Stimulated activated CD4-positive, alpha-beta T cell treated with anti-CD3 and anti-CD28 coated beads, Interleukin-2, amount 100 ng/mL, for 24 hours (primary cell): ENCODE measurements around the gene CFL2.
A peak's percentile ranks its signal among the peaks of the same experiment; 100 is the strongest.
"Not testable (repeated sequence)": the region's sequence is repeated elsewhere in the genome, so short reads cannot be mapped to it uniquely, and the experiment has no call there.

Source experiments
- DNase-seq, 2 donors: peaks; one replicate each; pipeline ENCODE4 v3.0.0-alpha.2; 2020

The CFL2 gene

GRCh38 chr14:34714320-34715126 is at the start of gene CFL2:
CFL2 (minus strand) TSS chr14:34714593; CDS start chr14:34714540, 53 bp downstream.
- DNase-seq = peak; percentile 67 to 75

- no peak for DNase-seq
Observed at GRCh38 chr14:34755215-34755614, 40.8 kb upstream of the CFL2 start.

DNA sequence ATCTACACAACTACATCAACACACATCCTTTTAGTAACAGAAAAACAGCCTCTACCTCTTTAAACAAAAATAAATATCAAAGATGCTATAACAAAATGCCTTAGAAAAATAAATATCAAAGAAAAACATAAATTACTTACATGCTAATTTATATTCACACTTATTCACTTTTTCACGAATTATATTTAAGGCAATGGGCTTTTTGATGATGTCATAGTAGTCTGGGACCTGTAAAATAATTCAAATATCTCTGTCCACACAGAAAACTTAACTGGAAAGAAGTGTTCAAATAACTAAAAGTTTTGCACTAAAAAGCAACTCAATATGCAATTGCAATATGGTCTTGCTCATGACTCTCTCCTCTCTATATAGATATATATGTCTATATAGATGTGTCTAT is 40.3 kb upstream of the CFL2 start:
- no peak for DNase-seq

DNA sequence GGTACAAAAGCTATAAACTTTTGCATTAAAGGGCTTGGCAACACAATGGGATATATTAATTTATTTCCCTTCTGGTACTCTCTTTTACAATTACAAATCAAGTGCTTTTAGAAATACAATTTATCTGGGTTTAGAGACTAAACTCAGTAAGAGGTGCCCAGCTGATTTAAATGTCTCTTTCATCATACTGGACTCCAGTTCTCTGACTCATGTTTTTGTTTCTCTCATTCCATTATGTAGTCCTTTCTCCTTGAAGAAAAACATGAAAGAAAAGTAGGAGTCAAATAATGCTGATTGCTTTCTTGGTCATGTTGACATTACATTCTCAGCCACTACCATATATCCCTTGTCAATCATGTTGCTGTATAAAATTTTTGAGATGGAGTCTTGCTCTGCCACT is 36.3 kb upstream of the CFL2 start:
- no peak for DNase-seq

- DNase-seq = no peak
Observed at GRCh38 chr14:34750233-34750632, 35.8 kb upstream of the CFL2 start.

DNA sequence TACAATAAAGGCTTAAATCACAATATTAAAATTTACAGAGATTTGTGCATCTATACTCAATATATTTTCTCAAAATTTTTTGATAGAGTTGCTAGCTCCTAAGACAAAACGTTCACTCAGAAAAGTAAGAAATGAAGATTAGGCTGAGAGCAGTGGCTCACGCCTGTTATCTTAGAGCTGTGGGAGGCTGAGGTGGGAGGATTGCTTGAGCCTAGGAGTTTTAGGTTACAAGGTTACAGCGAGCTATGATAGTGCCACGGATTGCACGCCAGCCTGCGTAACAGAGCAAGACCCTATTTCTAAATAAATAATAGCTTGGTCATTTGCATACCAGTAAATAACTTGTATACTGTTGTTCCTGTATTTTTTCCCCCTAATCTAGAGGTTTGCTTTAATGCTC is 35.0 kb upstream of the CFL2 start:
- DNase-seq = no peak

GRCh38 chr14:34742270-34743115 is 28.1 kb upstream of the CFL2 start:
- DNase-seq = no peak

- DNase-seq = no peak
Observed at GRCh38 chr14:34741840-34742239, 27.4 kb upstream of the CFL2 start.

- not testable (repeated sequence) for DNase-seq
Observed at GRCh38 chr14:34740139-34740538, 25.7 kb upstream of the CFL2 start.

- DNase-seq = not testable (repeated sequence)
Observed at GRCh38 chr14:34737079-34737478, 22.7 kb upstream of the CFL2 start.

- no peak for DNase-seq
Observed at GRCh38 chr14:34733245-34733644, 18.9 kb upstream of the CFL2 start.

DNA sequence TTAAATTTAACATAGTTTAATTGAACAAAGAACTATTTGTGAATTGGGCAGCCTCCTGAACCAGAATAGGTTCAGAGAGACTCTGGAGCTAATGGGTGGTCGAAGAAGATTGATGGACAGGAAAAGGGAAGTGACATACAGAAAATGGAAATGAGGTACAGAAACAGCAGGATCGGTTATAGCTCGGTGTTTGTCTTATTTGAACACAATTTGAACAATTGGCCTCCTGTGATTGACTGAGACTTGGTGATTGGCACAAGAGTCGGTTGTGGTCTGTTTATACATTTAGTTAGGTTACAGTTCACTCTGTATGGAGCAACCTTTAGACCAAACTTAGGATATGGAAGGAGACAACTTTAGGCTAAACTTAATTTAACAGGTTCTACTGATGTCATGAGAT is 18.4 kb upstream of the CFL2 start:
- no peak for DNase-seq

DNA sequence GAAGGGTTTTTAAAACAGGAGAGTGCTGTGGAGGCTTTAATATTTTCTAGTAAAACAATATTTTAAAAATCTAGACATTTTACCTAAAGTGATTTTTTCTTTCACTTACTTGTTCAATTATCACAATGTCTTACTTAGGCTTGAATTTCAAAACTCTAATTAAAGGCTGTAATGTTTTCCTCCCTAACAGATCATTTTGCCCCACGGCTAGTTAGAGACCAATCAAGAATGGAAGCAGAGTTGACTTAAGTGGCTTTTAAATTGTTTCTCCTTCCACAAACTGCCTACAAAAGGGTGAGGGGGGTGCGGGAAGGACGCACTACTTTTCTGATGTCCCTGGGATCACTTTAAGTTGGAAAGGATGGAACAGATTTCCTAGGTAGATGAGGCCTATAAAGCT is 9.5 kb upstream of the CFL2 start:
- DNase-seq = no peak

DNA sequence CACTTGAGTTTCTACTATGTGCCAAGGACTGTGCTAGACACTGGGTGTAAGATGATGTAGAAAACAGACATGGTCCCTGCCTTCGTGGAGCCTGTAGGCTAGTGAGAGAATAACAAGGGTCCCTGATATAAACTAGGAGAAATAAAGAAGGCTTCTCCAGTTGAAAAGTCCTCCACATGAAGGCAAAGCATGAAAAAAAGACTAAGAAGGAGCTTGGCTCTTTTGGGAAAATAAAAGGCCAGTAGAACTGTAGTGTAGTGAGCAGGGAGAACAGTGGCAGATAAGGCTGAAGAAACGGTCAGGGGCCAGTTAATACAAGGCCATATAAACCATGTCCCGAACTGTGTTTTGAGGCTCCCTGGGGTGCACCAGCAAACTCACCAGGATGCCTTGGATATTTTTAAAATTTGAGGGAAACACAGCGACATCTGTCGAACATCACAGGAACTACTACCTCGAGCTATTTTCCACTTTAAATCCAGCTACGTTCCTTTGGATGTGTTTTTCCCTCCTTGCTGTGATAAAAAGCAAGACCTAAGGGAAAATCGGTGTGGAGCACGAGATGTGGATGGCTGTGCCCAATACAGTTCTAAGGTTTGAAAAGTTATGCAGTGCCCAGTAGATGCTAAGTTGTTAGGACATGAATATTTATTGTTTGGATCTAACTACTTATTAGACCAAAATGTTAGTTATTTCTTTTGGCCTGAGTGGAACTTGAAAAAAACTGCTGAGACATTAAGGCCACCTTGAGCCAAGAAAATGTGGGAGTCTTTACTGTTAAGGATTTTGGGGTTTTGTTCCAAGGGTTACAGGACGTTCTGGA is 8.5 kb upstream of the CFL2 start:
- DNase-seq = peak; percentile 27 to 33

DNA sequence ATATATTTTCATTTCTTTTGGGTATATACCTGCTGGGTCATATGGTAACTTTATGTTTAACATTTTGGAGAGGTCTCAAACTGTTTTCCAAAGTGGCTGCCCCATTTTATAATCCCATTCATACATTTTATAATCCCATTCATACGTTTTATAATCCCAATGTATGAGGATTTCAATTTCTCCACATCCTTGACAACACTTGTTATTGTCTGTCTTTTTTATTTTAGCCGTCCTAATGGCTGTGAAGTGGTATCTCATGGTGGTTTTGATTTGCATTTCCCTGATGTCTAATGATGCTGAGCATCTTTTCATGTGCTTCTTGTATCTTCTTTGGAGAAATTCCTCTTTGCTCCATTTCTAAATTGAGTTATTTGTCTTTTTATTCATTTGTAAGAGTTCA is 6.7 kb upstream of the CFL2 start:
- DNase-seq = no peak

DNA sequence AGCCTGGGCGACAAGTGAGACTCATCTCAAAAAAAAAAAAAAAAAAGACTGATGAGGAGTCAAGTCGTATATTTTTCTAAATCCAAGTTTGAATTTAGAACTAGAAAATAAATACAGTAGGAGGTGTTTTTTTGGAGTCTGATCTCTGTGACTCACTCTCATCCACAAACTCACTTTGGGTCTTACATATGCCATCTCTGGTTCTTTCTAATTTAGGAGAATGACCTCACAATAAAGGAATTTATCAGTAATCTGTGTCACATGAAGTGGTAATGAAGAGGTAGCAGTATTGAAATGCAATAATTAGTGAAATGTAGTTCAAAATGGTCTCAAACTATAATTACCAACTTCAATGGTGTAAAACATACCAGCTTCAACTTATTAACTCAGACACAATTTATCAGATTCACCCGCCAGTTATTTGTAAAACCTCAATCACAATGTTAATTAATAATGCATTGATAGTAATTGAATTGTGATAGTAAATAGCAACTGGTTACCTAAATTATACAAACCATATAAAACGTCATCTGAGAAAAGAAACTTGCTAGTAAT is 4.4 kb upstream of the CFL2 start:
- DNase-seq = no peak

DNA sequence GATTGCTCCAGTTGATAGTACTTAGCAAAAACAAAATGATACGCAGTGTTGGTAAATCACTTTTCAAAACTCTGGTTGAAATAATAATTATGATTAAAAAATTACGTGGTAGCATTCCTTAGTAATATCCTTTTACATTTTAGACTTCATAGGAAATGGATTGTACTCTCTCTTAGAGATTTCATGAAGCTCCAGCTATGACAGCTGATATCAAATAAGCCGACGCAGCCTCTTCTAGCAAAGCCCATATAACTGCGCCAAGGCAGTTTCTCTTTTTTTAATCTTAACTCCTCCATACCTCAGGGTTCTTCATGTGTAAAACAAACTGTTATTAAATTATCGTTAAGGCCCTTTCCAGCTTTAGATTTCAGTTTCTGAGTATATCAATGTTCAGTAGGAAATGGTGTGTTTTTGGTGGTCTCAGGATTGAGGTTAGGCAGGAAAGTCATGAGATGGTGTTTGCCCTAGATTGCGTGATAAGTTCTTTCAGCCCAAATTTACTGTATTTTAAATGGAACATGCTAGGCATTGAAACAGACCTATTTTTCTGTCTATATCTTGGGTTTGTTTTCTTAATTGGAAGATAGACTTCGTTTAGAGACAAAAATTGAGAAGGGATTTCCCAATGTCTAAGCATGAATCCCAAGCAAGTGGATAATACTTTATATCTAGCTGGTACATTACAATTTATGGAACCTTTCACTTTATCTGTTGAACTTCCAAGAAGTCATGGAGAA is 902 bp upstream of the CFL2 start:
- no peak for DNase-seq

- DNase-seq = peak; percentile 51 to 52
Observed at GRCh38 chr14:34713681-34714319, 593 bp downstream of the CFL2 start.

DNA sequence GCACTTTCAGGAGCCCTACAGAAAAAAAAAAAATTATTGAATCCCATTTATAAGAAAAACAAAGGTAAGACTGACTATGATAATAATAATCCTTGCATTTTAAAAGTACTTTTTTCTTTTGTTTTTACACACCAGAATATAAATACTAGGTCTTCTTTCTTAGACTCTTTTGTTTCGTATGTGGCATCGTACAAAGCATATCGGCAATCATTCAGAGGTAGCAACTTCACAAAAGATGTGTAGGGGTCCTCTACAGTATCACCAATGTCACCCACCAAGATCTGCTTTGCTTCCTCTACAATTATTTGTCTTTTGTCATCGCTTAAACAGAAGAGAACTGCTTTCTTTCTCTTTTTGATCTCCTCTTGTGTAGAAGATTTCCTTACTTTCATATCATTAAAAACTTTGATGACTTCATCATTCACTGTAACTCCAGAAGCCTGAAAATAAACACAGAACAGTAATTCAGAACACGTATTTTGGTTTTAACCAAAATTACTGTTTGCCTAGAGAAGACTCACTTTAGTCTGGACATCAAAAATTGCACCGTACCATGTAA is 1.2 kb downstream of the CFL2 start:
- DNase-seq = no peak

- DNase-seq = no peak
Observed at GRCh38 chr14:34711796-34712712, 2.3 kb downstream of the CFL2 start.
